ENCODE data around the gene PFN3.

DNA sequence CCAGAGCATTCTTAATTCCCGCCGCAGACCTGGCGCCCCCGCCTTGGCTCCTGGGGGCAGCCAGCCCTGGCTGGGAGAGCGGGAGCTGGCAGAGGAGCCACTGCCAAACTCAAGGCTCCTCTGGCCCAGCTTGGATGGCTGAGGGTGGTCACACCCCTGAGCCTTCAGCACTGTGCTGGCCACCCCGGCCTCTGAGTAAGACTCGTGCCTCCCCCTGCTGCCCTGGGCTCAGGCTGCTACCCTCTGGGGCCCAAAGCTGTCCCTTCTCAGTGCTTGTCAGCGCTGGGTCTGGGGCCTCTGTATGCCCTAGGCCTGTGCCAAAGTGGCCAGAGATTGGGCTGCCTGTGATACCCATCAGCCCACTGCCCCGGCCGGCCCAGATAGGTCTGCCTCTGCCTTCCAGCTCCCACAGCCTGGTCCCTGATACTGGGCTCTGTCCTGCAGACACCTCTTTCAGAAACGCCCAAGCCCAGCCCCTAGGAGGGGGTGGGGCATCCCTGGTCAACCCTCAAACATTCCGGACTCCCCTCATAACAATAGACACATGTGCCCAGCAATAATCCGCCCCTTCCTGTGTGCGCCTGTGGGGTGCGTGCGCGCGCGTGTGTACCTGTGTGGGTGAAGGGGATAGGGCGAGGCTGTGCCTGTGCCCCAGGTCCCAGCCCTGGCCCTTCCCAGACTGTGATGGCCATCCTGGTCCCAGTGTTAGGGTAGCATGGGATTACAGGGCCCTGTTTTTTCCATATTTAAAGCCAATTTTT, 41.8 kb upstream of the PFN3 start:
- TF ChIP-seq, protein P1, sequence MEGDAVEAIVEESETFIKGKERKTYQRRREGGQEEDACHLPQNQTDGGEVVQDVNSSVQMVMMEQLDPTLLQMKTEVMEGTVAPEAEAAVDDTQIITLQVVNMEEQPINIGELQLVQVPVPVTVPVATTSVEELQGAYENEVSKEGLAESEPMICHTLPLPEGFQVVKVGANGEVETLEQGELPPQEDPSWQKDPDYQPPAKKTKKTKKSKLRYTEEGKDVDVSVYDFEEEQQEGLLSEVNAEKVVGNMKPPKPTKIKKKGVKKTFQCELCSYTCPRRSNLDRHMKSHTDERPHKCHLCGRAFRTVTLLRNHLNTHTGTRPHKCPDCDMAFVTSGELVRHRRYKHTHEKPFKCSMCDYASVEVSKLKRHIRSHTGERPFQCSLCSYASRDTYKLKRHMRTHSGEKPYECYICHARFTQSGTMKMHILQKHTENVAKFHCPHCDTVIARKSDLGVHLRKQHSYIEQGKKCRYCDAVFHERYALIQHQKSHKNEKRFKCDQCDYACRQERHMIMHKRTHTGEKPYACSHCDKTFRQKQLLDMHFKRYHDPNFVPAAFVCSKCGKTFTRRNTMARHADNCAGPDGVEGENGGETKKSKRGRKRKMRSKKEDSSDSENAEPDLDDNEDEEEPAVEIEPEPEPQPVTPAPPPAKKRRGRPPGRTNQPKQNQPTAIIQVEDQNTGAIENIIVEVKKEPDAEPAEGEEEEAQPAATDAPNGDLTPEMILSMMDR (IDR thresholded peaks at IDR 0.05) = no peak
- no peak for TF ChIP-seq POLR2AphosphoS5 (IDR thresholded peaks at IDR 0.05)

Measured in sigmoid colon (tissue), 4 donors.